BJ (cell line): ENCODE results near the gene PRAMEF12. TPM values are rescaled to one million over a fixed set of nuclear protein-coding genes. Genes with fewer than 3 reads are reported as not detected.
"Not testable (repeated sequence)": the region's sequence is repeated elsewhere in the genome, so short reads cannot be mapped to it uniquely, and the experiment has no call there.

ENCODE experiments used
- CTCF ChIA-PET: fragments of 350-600 bp; formaldehyde crosslinking; extraction: SDS; loops from one replicate; lab custom pipeline; 2021; ENCODE audit warnings: antibody characterized with exemption, inconsistent platforms; lab: Yijun Ruan, JAX
- POLR2A ChIA-PET: fragments of 300-600 bp; sonication (Branson Sonifier 250); formaldehyde crosslinking; extraction: SDS; loops from one replicate; lab custom pipeline; 2021; ENCODE audit warnings: antibody characterized with exemption; lab: Charles Lee
- DNase-seq: peaks from one replicate; pipeline ENCODE4 v3.0.0-alpha.2; 2011; ENCODE audit warnings: low read depth
- H3K27me3 ChIP-seq: 2 replicates; pipeline ENCODE4 v1.6.0; 2011; ENCODE audit warnings: low read length; ENCODE audit not compliant: control insufficient read depth, insufficient read depth
- H3K36me3 ChIP-seq: 2 replicates; pipeline ENCODE4 v1.5.1; 2011; ENCODE audit warnings: low read length; ENCODE audit not compliant: control insufficient read depth, insufficient read depth
- H3K4me3 ChIP-seq: 2 replicates; pipeline ENCODE4 v1.5.1; 2011; ENCODE audit warnings: low read depth, mild to moderate bottlenecking, control low read depth, low read length
- polyA plus RNA-seq: library from polyadenylated mRNA; depleted of rRNA; stranded (reverse); fragments of >200 nt; gene quantifications from 2 replicates; pipeline ENCODE4 v1.2.3, GENCODE V29; 2011
- TF ChIP-seq, protein P1 (sequence below): IDR thresholded peaks from 2 replicates; pipeline ENCODE4 v1.5.1; 2011; ENCODE audit warnings: low read depth, mild to moderate bottlenecking, control low read depth, inconsistent platforms, low read length, moderate library complexity; ENCODE audit not compliant: insufficient read depth

Gene PRAMEF12
- polyA plus RNA-seq, 1 experiment = not detected

DNA sequence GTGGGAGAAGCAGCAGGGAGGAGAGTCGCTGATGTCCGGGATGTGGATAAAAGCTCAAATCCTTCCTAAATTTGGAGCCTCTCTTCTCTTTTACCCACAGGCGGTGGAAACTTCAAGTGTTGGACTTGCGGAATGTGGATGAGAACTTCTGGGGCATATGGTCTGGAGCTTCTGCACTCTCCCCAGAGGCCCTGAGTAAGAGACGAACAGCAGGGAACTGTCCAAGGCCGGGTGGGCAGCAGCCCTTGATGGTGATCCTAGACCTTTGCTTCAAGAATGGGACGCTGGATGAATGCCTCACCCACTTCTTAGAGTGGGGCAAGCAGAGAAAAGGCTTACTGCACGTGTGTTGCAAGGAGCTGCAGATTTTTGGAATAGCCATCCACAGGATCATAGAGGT, 1.9 kb downstream of the PRAMEF12 start:
- Histone ChIP-seq H3K27me3 (no peaks in the 10 kb centered on the region), H3K36me3 (no peaks in the 10 kb centered on the region), H3K4me3 (no peak overlapping the region)
- DNase-seq = no peak
- CTCF ChIA-PET = interaction anchor here (0.8 kb wide), 1 partner anchor 21 kb away, joined by 3 read pairs; no protein-coding TSS in a partner anchor
- POLR2A ChIA-PET = no interaction called here
- TF ChIP-seq, protein P1, sequence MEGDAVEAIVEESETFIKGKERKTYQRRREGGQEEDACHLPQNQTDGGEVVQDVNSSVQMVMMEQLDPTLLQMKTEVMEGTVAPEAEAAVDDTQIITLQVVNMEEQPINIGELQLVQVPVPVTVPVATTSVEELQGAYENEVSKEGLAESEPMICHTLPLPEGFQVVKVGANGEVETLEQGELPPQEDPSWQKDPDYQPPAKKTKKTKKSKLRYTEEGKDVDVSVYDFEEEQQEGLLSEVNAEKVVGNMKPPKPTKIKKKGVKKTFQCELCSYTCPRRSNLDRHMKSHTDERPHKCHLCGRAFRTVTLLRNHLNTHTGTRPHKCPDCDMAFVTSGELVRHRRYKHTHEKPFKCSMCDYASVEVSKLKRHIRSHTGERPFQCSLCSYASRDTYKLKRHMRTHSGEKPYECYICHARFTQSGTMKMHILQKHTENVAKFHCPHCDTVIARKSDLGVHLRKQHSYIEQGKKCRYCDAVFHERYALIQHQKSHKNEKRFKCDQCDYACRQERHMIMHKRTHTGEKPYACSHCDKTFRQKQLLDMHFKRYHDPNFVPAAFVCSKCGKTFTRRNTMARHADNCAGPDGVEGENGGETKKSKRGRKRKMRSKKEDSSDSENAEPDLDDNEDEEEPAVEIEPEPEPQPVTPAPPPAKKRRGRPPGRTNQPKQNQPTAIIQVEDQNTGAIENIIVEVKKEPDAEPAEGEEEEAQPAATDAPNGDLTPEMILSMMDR = no peak

DNA sequence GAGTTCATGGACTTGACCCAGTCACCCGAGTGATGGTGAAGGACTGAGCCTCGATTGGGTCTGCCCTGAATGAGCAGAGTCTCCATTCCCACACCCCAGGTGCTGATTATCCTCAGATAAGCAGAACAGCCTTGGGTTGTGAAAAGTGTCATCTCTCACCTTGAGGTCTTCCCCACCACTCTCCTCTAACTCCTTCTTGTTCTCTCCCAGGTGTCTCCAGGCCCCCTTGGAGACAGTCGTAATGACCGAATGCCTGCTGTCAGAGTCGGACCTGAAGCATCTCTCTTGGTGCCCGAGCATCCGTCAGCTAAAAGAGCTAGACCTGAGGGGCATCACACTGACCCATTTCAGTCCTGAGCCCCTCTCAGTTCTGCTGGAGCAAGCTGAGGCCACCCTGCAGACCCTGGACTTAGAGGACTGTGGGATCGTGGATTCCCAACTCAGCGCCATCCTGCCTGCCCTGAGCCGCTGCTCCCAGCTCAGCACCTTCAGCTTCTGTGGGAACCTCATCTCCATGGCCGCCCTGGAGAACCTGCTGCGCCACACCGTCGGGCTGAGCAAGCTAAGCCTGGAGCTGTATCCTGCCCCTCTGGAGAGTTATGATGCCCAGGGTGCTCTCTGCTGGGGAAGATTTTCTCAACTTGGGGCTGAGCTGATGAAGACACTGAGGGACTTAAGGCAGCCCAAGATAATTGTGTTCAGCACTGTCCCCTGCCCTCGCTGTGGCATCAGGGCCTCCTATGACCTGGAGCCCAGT, 3.4 kb downstream of the PRAMEF12 start:
- no peak for DNase-seq
- ChIA-PET POLR2A (no interaction called here), CTCF (no interaction called here)
- Histone ChIP-seq H3K4me3 (no peak overlapping the region), H3K27me3 (no peaks in the 10 kb centered on the region), H3K36me3 (no peaks in the 10 kb centered on the region)
- TF ChIP-seq, protein P1 = no peak

DNA sequence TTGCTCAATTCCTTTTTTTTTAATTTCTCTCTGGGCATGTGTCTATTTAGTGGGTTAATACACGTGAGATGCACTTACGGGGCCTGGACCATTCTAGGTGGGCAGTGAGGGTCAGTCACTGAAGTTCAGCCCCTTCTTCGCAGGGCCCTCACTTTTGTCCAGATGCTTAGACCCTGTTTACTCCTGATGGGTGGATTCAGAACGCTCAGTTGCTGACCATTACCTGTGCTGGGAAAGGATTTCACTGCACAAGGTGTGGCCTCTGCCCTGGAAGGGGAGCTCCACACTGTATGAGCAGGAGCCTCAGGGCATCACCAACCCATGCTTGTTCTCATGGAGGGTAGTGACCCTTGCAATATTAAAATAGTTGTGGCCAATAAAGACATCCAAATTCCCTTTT, 4.5 kb downstream of the PRAMEF12 start:
- TF ChIP-seq, protein P1 = no peak
- POLR2A ChIA-PET = no interaction called here
- Histone ChIP-seq H3K36me3 (no peaks in the 10 kb centered on the region), H3K27me3 (no peaks in the 10 kb centered on the region), H3K4me3 (no peak overlapping the region)
- no peak for DNase-seq
- CTCF ChIA-PET = no interaction called here

DNA sequence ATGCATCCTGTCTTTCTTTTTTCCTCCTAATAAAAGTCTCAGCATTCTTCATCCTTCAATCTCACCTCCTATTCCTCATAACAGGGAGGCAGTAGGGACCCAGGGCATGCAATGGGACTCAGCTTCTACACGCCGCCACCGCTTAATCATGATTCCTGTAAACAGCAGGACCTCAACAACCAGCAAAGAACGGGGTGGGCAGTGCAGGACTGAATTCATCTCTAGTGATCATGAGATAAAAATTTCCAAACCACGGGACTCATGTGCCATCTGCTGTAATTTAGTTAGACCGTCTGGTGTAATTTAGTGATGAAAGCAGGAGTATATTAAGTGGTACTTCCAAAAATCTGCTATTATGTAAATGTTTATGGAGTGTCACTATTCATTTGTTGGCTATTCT, 5.4 kb downstream of the PRAMEF12 start:
- POLR2A ChIA-PET = no interaction called here
- DNase-seq = no peak
- no peaks in the 10 kb centered on the region for H3K36me3 ChIP-seq
- CTCF ChIA-PET = interaction anchor here (0.6 to 0.7 kb wide), 2 partner anchors 120 to 465 kb away, joined by 3 to 5 read pairs; no protein-coding TSS in a partner anchor
- TF ChIP-seq, protein P1 = no peak
- H3K4me3 ChIP-seq = no peak overlapping the region
- no peaks in the 10 kb centered on the region for H3K27me3 ChIP-seq

DNA sequence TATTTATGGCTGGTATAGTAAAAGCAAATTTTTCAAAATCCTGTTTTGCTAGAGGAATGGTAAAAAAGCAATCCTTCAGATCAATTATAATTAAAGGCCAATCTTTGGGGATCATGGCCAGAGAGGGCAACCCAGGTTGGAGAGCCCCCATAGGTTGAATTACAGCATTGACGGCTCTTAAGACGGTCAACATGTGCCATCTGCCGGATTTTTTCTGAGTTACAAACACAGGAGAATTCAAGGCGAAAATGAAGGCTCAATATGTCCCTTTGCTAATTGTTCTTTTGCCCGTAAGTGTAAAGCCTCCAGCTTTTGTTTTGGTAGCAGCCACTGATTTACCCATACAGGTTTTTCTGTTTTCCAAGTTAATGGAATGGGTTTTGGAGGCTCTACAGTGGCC, 8.0 kb downstream of the PRAMEF12 start:
- DNase-seq, CTCF ChIA-PET, H3K36me3 ChIP-seq, H3K27me3 ChIP-seq, H3K4me3 ChIP-seq, POLR2A ChIA-PET: not testable (repeated sequence)
